GM19372 (cell line): ENCODE results near the gene SCAI.
A peak's percentile ranks its signal among the peaks of the same experiment; 100 is the strongest.
"Not testable (repeated sequence)": the region's sequence is repeated elsewhere in the genome, so short reads cannot be mapped to it uniquely, and the experiment has no call there.

Experiments used
- ATAC-seq: cut with Tn5 transposase; IDR thresholded peaks from one replicate; pipeline ENCODE4 v1.9.1; 2021; ENCODE audit warnings: mild to moderate bottlenecking, low read depth, moderate library complexity; ENCODE audit not compliant: unreplicated experiment

Gene SCAI

GRCh38 chr9:125150349-125151245 lies 7.3 kb upstream of the SCAI start:
- no peak for ATAC-seq

DNA sequence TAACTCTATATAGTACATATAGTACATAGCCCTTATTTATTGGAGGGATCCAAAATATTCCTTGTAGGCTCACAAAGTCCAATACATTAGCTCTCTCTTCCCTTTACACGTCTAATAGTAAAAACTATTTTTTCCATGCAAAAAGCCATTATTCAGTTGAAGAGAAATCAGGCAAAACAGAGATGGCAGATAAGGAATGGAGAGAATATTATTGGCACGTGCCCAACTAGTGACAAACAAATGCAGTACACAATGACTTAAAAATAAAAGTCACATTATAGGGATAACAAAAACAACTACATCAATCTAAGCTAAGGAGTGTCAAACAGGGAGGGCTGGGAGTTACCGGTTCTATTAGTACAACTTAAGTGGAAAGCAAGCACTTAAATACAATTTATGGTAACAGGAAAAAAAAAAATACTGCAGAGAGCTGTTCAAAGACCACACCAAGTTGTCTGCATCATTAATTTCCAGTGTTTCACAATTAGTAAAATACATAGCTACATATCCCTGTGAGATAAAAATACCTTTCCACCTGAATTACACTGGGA lies 4.1 kb upstream of the SCAI start:
- ATAC-seq: no peak

DNA sequence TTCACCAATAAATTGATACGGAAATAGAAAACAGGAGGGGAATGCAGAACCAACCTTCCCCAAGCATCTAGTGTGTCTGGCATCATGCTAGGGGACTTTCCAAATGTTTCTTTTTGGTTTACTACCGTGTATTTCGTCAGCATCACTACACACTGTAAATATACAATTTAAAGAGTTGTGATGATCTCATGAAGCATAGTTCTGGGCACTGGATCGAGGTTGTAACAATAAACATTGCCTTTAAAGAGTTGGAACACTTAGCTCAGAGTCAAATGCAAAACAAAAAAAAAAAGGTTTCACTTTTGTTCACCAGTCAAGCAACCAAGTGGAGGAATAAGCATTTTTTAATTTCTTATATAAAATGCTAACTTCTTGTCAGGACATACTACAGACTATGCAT lies 2.9 kb upstream of the SCAI start:
- no peak for ATAC-seq

DNA sequence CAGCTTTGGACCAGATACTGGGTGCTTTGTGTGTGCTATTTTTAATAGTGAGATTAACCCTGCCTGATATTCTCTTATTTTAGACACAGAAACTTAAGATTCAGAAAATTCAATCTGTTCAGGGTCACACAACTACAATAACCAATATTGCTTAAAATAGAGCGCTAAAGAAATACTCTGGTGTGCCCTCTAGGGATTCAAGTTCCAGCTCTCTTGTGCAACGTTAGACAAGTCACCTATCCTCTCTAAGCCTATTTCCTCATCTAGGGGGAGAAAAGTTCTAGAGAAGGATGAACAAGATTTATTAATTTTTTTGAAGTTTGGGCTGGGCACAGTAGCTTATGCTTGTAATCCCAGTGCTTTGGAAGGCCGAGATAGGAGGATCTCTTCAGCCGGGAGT lies 2.1 kb upstream of the SCAI start:
- no peak for ATAC-seq

DNA sequence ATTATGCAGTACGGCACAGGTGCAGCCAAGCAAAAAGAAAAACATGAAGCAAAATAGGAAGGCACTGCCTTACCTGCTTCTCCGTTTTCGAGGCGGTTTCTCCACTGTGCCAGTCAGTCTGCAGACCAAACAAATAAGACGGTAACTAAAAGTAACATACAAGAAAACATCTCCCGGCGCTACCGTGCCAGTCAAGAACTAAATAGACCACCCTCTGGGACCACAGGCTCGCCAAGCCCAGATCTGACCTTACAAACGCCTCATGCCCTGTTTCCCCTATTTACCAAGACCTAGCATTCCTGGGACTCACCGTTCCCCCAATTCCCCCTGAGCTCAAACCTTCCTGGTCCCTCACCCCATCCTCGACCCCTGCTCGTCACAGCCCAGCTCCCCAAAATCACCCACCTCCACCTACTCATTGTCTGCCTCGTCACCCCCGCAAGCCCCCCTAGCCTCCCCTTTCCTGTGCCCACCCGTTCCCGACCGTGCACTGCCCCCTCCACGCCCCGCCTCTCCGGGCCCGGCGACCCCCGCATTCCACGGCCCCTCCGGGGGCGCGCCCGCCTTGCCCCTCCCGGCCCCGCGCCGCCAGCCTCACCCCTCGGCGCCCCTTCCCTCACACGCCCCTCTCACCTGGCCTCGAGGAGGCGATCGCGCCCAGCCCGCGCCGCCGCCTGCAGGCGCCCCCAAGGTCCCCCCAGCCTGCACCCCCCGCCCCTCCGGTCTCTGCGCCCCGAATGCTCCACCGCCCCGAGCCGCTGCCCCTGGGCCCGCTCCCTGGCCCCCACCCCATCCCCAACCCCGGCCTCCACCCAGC lies 560 bp downstream of the SCAI start:
- no peak for ATAC-seq

DNA sequence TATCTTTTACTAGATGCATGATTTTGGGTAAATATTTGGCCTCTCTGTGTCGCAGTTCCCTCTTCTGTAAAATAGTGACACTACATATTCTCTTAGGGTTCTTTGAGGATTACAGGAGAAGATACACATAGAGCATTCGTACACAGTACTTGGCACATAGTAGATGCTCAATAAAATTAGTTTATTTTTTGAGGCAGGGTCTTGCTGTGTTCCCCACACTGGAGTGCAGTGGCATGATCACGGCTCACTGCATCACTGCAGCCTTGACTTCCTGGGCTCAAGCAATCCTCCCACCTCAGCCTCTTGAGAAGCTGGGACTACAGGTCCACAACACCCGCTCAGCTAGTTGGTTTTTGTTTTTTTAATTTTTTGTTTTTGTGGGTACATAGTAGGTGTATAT lies 1.6 kb downstream of the SCAI start:
- no peak for ATAC-seq

GRCh38 chr9:125141251-125141650 lies 2.1 kb downstream of the SCAI start:
- ATAC-seq: no peak

DNA sequence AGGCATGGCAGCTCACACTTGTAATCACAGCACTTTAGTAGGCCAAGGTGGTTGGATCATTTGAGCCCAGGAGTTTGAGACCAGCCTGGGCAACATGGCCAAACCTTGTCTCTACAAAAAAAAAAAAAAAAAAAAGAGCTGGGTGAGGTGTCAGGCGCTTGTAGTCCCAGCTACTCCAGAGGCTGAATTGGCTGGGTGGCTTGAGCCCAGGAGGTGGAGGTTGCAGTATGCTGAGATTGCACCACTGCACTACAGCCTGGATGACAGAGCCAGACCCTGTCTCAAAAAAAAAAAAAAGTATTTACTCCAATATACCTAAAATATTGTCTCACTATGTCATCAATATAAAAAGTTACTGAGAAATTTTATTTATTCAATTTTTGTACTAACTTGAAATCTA lies 2.8 kb downstream of the SCAI start:
- no peak for ATAC-seq

DNA sequence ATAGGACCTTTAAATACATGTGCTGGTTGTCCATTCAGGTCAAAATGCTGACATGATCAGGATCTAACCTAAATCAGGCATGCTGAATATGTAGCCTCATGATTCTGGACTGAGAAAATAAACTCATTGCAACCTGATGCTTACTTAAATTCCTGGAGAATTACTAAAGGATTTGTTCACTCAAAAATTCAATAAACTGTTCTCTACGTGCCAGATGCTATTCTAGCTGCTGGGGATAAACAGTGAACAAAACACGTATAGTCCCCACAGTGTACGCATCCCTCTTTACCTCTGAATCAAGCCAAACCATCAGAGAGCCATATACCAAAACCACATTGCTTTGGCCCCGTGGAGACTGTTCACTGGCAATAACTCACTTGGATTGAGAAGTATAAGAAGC lies 6.1 kb downstream of the SCAI start:
- ATAC-seq: no peak

GRCh38 chr9:125134976-125135375 lies 8.4 kb downstream of the SCAI start:
- ATAC-seq: no peak

- ATAC-seq: no peak
Observed at GRCh38 chr9:125133403-125134329, 9.7 kb downstream of the SCAI start.

DNA sequence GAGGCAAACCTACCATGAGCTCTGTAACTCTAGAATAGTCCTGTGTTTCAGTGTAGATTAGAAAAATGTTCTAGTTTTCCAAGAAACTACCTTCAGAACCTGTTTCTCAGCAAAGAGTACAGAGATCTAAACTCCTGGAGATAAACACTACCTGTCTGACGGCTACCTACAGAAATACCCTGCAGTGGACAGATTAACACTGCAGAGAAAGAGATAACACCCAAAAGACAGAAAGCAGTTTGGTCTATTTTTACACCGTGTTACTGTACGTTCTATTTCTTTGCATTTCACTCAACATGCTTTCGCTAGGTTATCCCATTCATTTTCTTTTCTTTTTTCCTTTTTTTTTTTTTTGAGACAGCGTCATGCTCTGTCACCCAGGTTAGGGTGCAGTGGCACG lies 11.6 kb downstream of the SCAI start:
- ATAC-seq: no peak

DNA sequence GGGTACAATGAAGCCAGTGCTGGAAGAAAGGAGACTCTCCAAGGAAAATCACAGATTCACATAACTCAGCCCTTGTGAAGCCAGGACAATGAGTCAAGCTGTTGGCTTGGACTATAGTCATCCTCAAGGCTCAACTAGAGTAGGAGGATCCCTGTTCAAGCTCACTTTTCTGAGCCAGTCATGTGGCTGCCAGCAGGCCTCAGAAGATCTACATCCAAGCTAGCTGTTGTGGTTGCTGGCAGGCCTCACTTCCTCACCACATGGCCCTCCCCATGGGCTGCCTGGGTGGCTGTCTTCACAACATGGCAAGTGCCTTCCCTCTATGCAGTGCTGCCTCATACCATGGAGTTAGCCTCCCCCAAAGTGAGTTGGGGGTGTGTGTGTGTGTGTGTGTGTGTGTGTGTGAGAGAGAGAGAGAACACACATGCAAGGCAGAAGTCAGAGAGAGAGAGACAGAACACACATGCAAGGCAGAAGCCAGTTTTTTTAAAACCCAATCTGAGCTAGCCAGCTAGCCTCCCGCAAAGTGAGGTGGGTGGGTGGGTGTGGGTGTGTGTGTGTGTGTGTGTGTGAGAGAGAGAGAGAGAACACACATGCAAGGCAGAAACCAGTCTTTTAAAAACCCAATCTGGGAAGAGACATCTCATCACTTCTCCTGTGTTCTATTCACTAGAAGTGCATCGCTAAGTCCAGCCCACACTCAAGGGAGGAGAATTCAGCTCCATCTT lies 17.1 kb downstream of the SCAI start:
- ATAC-seq: peak; percentile 91

- no peak for ATAC-seq
Observed at GRCh38 chr9:125125523-125125922, 17.8 kb downstream of the SCAI start.

- no peak for ATAC-seq
Observed at GRCh38 chr9:125121146-125121545, 22.2 kb downstream of the SCAI start.

GRCh38 chr9:125119643-125120286 lies 23.6 kb downstream of the SCAI start:
- no peak for ATAC-seq

DNA sequence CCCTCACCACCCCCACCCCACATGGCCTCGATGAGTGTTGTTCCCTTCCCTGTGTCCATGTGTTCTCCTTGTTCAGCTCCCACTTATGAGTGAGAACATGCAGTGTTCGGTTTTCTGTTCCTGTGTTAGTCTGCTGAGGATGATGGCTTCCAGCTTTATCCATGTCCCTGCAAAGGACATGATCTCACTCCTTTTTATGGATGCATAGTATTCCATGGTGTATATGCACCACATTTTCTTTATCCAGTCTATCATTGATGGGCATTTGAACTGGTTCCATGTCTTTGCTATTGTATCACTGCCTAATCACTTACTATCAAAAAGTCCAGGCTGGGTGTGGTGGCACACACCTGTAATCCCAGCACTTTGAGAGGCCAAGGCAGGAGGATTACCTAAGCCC lies 24.6 kb downstream of the SCAI start:
- not testable (repeated sequence) for ATAC-seq

- ATAC-seq: not testable (repeated sequence)
Observed at GRCh38 chr9:125114503-125114902, 28.8 kb downstream of the SCAI start.

GRCh38 chr9:125110464-125110863 lies 32.9 kb downstream of the SCAI start:
- ATAC-seq: no peak
